ENCODE measurements around the gene OPCML. TPM values are rescaled to one million over a fixed set of nuclear protein-coding genes. Genes with fewer than 3 reads are reported as not detected.

Gene OPCML
- total and polyA plus RNA-seq, 2 experiments from 2014 or later: 0.21 to 0.51 TPM

DNA sequence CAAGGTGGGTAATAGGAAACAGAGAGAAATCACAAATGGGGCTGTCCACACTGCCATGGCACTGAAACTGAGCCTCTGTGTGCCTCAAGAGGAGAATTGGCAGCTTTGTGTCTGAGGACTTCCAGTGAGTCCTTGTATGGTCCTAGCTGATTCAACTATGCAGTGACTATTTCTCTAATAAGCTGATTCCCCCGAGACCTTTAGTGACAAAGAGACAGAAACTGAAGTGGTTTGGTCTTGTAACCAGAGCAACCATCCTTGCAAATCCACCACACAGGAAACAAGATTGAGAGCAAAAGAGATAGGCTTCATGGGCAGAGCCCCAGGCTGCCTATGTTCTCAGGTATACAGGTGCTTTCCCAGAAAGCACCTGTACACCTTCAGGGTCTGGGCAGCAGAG lies 1123.4 kb downstream of the OPCML start:
- H3K9me3 ChIP-seq (ENCODE audit: low read depth): no peaks in the 10 kb centered on the region
- H3K4me3 ChIP-seq: no peak overlapping the region
- no peak for TF ChIP-seq CTCF (IDR thresholded peaks at IDR 0.05; ENCODE audit: low read depth, low read length)
- no peak for DNase-seq (ENCODE audit: low read depth in 1 of 2, low spot score in 1 of 2)
- H3K27me3 ChIP-seq: peaks cover 10% of the 10 kb centered on the region
- no peak overlapping the region for H3K27ac ChIP-seq
- no peaks in the 10 kb centered on the region for H3K4me1 ChIP-seq (ENCODE audit: low read depth)
- H3K36me3 ChIP-seq: no peaks in the 10 kb centered on the region

DNA sequence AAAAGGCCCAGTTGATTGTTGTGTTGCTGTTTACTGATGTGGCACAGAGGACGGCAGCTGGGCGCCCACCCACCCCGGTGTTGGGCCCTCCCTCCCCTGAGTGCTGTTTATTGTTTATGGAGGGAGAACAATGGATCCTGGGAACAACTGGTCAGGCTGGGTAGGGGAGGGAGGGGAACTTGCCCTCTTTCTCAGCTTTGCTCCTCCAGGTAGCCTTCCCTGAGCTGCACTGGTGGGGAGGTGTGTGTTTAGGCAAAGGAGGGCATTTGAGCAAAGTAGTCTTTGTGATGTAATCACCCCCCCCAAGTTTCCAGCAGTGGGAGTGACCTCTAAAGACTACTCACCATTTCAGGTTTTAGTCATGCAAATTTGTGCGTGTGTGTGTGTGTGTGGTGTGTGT lies 1126.6 kb downstream of the OPCML start:
- Histone ChIP-seq H3K27ac (no peak overlapping the region), H3K4me3 (no peak overlapping the region), H3K4me1 (ENCODE audit: low read depth) (no peaks in the 10 kb centered on the region), H3K9me3 (ENCODE audit: low read depth) (no peaks in the 10 kb centered on the region), H3K36me3 (no peaks in the 10 kb centered on the region), H3K27me3 (peaks cover 6% of the 10 kb centered on the region)
- no peak for DNase-seq (ENCODE audit: low read depth in 1 of 2, low spot score in 1 of 2)
- TF ChIP-seq CTCF (IDR thresholded peaks at IDR 0.05; ENCODE audit: low read depth, low read length): no peak

- no peak overlapping the region for H3K4me3 ChIP-seq
- TF ChIP-seq CTCF (IDR thresholded peaks at IDR 0.05; ENCODE audit: low read depth, low read length): peak; percentile 39
- no peak overlapping the region for H3K27ac ChIP-seq
Observed at GRCh38 chr11:132402071-132402684, 1130.1 kb downstream of the OPCML start.

DNA sequence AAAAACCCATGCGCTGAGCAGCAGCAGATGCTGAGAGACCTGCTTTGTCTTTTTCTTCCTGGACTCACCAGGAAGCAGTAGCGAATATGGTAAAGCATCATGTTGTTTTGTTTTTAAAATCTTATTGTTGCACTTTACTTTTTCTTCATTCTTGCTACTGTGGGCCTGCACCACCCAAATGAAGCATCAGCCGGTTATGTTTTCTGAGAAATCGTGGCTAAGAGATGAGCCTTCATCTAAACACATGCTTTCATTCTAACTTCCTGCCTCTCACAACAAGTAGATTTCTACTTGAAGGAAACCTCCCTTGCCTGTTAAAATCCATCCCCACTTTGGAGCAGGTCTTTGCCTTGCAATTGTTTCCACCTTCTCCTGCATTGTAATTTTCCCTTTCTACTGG lies 1136.0 kb downstream of the OPCML start:
- Histone ChIP-seq H3K4me3 (no peak overlapping the region), H3K27ac (no peak overlapping the region), H3K27me3 (no peaks in the 10 kb centered on the region), H3K36me3 (no peaks in the 10 kb centered on the region), H3K4me1 (ENCODE audit: low read depth) (no peaks in the 10 kb centered on the region), H3K9me3 (ENCODE audit: low read depth) (no peaks in the 10 kb centered on the region)
- no peak for TF ChIP-seq CTCF (IDR thresholded peaks at IDR 0.05; ENCODE audit: low read depth, low read length)
- no peak for DNase-seq (ENCODE audit: low read depth in 1 of 2, low spot score in 1 of 2)

More at GRCh38 chr11:132402071-132402684, 1130.1 kb downstream of the OPCML start:
- Histone ChIP-seq H3K9me3 (ENCODE audit: low read depth) (no peaks in the 10 kb centered on the region), H3K27me3 (no peaks in the 10 kb centered on the region), H3K36me3 (no peaks in the 10 kb centered on the region), H3K4me1 (ENCODE audit: low read depth) (no peaks in the 10 kb centered on the region)
- DNase-seq (ENCODE audit: low read depth in 1 of 2, low spot score in 1 of 2): peak; percentile 30 to 71

DNA sequence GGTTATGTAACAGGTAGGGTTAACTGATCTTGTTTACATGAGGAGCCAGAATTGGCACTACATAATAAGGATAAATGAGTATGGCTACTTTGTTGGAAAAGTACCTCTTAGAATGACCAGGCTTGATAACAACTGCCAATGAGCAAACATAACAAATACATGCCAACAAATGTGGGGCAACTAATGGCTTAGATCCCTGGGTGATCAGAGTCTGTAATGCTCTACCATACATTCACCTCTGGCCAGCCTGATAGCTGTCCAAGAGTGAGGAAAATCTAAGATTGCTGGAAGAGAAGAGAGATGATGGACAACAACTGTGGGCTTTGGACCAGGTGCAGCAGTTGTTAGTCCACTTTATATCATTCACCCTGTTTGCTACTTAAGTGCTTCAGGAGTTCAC lies 1136.9 kb downstream of the OPCML start:
- no peak overlapping the region for H3K27ac ChIP-seq
- no peak for DNase-seq (ENCODE audit: low read depth in 1 of 2, low spot score in 1 of 2)
- no peaks in the 10 kb centered on the region for H3K9me3 ChIP-seq (ENCODE audit: low read depth)
- TF ChIP-seq CTCF (IDR thresholded peaks at IDR 0.05; ENCODE audit: low read depth, low read length): no peak
- H3K36me3 ChIP-seq: no peaks in the 10 kb centered on the region
- no peaks in the 10 kb centered on the region for H3K27me3 ChIP-seq
- no peaks in the 10 kb centered on the region for H3K4me1 ChIP-seq (ENCODE audit: low read depth)
- no peak overlapping the region for H3K4me3 ChIP-seq

All from cardiac muscle cell (in vitro differentiated cells and primary cell).